ENCODE measurements around the gene TMEM179B.
"Not testable (repeated sequence)": the region's sequence is repeated elsewhere in the genome, so short reads cannot be mapped to it uniquely, and the experiment has no call there.

Gene TMEM179B

DNA sequence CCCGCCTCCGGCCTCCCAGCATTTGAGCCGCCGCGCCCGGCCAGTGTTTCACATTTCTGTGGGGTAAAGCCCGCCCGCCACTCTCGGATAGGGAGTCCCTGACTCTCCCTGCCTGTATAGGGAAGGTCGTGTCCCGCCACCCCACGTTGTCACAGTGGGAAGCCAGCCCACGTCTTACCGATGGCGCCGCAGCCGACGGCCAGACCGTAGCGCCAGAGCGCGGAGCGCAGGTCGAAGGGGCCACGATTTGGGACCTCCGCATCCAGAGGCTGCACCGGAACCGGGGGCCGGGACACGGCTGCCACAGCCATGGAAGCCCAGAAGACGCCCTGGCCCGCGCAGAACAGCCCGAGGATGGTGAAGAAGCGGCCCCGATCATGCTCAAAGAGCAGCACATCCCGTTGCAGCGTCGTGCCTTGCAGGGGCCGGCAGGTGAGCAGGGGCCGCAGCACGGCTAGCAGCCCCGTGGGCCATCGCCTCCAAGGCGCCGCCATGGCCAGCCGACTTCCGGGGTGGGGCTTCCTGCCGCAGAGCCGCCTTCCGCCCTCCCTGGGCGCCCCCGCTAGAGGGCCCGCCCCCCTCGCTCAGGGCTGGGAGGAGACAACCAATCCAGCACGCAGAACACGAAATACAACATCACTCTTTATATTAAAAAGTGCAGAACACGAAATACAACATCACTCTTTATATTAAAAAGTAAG, 4.4 kb downstream of the TMEM179B start, which contains the start of gene TMEM223:
Gene TMEM223 (minus strand): TSS at position 506 of the 701 bp plus-strand sequence. CDS start 12 bp downstream, at position 494.
- peak; percentile 90 for DNase-seq

DNA sequence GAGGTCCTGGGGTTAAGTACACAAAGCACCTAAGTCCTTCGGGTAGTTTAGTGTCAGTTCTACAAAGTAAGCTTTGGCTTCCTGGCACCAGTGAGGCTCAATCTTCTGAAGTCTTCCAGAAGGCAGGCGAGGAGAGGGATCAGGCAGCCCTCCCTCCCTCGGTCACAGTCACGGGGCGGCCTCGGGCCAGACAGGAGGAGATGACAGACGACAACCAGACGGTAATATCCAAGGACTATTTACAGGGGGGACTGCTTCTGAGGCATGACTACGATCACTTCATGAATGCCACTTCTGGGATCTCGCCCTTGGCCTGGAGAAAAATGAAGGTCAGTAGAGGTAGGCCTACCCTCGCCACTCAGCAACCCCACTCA, 5.0 kb downstream of the TMEM179B start:
- DNase-seq = no peak

DNA sequence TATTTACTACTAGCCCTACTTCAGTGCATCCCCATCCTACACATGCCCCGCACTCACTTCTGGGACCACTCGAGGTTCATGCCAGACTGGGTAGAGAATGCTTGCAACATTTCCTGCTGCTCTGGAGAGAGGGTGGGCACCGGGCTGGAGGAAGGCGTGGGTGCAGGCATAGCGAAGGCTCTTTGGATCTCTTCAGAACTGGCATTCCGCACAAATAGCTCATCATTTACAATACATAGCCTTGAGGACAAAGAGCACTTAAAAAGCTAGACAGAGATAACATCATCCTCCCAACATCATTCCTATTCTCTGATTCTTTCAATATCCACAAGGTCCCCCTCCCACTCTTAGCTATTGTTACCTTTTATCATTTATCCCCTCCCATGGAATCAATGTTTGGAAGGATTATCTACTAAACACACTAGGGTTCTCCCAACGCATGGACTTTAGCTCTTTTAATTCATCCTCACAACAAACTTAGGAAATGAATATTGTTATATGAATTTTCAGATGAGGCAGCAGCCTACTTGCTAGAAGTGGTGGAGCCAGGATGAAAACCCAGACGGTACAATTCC, 7.1 kb downstream of the TMEM179B start:
- no peak for DNase-seq

GRCh38 chr11:62796281-62796680, 9.1 kb downstream of the TMEM179B start:
- DNase-seq = no peak

GRCh38 chr11:62799486-62799885, 12.3 kb downstream of the TMEM179B start:
- no peak for DNase-seq

DNA sequence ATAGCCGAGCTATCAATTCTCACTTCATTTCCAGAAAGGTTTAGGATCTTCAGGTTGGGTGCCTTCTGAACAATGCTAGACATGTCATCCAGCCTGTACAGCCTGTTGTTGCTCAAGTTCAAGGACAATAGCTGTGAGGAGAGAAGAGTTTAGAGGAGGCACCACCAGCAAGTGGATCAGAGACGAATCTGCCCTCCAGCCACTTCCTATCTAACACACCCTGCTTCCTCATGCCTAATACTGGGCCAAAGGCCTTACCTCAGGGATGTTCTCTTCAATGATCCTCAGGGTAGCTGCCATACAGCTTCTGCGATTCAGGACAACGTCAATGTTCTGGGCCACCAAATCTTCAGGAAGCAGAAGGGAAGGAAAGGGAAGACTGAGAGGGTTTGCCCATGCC, 13.9 kb downstream of the TMEM179B start:
- DNase-seq = no peak

- DNase-seq = no peak
Observed at GRCh38 chr11:62804310-62805075, 17.3 kb downstream of the TMEM179B start.

- DNase-seq = peak; percentile 91
Observed at GRCh38 chr11:62805076-62805892, 18.1 kb downstream of the TMEM179B start, which contains the start of gene NXF1. Gene NXF1, minus strand, starts transcription at chr11:62805440. Its CDS starts 84 bp downstream, at chr11:62805356.

DNA sequence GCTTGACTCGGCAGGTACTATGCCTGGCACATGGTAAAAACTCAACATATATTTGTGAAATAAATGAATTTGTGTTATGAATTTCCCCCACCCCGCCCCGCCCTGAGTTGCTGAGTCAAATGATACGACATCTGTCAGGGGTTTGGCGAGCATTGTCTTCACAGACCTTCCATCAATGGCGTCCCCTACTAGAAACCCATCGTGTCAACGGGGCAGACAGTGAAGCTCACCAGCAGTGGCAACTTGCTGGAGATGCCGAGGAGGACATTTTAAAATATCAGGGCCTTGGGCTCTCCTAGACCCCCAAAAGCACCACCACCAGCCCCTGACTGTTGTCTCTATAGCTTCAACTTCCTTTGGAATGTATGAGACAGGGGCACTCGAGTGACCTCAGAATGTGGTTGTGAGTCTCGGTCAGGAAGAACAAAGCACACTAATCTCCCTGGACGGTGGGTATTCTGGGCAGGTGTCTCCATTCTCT, 18.8 kb downstream of the TMEM179B start:
- DNase-seq = peak; percentile 43

DNA sequence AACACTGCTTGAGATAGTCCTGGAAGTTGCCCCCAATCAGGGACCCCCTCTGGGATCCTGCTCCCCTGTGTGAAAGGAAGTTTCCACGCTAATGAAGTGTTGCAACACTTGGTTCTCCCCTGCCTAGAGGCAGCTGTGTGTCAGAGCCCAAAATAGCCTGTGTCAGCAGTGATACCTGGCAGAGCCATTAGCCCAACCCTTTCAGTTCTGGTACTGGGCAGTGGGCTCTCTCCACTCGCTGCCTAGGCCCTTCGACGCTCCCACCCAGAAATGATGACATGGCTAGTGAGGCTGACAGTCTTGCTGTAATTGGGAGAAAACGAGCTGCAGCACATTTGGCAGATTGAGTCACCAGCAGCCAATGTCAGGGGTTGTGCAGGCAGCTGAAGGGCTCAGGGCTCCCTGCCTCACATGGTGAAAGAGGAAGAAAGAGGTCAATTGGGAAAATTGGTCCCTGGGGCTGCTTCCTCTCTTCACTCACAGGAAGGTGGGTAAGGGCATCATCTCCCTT, 19.5 kb downstream of the TMEM179B start:
- DNase-seq = no peak

- no peak for DNase-seq
Observed at GRCh38 chr11:62810748-62811147, 23.5 kb downstream of the TMEM179B start.

DNA sequence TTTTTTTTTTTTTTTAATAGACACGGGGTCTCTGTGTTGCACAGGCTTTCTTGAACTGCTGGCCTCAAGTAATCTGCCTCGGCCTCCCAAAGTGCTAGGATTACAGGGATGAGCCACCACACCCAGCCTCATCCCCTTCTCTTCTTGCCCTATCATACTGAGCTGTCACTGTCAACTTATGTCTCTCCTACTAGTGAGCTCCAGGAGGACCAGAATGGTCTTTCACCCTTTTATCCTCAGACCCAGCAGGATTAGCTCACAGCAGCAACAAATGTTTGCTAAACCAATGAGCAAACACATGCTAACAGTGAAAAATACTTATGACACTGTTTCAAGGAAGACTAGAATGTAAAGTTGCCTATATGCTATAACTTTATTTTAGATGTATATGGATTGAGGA, 24.5 kb downstream of the TMEM179B start:
- no peak for DNase-seq

DNA sequence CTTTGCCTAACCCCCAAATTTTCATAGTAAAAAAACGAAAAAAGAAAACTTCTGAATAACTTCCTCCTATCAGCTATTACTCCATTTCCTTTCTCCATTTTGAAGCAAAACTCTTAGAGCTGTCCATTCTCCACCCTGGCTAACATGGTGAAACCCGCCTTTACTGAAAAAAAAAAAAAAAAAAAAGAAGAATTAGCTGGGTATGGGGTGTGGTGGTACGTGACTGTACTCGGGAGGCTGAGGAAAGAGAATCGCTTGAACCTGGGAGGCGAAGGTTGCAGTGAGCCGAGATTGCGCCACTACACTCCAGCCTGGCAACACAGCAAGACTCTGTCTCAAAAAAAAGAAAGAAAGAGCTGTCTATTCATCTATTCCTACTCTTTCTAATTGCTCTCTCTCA, 29.4 kb downstream of the TMEM179B start:
- DNase-seq = no peak

GRCh38 chr11:62817129-62817528, 29.9 kb downstream of the TMEM179B start:
- no peak for DNase-seq

DNA sequence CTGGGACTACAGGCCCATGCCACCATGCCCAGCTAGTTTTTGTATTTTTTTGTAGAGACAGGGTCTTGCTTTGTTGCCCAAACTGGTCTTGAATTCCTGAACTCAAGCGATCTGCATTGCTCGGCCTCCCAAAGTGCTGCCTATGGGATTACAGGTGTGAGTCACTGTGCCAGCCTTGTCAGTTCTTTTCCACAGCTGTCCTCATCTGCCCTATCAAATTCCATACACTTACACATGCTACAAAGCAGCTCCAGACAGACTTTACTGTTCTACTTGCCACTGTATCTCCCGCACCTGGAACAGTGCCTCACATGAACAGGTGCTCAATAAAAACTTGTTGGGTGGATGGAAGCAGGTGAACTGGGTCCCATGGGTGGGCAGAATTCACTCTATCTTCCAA, 36.5 kb downstream of the TMEM179B start:
- no peak for DNase-seq

DNA sequence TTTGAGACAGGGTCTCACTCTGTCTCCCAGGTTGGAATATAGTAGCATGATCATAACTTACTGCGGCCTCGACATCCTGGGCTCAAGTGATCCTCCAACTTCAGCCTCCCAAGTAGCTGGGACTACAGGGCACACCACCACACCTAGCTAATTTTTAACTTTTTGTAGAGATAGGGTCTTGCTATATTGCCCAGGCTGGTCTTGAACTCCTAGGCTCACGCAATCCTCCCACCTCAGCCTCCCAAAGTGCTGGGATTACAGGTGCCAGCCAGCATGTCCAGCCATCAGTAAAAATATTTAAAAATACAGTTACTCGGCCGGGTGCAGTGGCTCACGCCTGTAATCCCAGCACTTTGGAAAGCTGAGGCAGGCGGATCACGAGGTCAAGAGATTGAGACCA, 40.9 kb downstream of the TMEM179B start:
- not testable (repeated sequence) for DNase-seq

- DNase-seq = no peak
Observed at GRCh38 chr11:62830904-62831519, 43.8 kb downstream of the TMEM179B start.

DNA sequence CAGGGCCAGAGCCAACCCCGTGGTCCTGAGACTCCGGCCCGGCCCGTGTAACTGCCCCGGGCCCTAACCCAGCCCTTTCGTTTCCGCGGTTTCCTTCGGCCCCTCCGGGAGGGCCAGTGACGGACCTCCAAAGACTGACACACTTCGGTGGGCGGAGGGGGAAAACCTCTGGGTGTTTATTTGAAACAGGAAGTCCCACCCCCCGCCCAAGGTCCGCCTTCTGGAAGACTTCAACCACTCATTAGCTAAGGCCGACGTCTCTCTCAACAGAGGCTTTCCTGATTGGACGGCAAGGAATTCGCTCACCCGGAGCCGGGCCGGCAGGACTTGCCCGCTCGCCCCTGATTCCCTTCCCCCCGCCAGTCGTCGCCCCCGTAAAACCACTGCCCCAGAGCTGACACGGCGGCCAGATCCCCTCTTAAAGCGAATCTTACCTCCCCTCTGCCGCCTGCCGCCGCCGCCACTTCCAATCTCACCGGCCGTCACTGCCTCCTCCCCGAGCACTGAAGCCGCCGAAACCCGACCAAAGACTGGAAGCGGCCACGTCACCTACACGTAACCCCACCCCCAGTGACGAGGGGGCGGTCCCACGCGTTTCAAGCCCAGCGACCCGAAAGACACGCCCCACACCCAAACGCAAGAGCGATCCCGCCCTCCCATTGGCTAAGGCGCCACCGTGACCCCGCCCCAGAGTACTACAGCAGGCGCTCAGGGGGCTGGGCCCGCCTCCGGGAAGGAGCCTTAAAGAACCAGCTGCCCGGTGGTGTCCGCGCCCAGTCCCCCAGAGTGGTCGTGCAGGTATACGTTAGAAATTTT, 44.5 kb downstream of the TMEM179B start, which contains the start of gene STX5:
Gene STX5 (minus strand): TSS at position 532 of the 816 bp plus-strand sequence. CDS start 808 bp downstream, outside the sequence.
- peak; percentile 98 for DNase-seq

DNA sequence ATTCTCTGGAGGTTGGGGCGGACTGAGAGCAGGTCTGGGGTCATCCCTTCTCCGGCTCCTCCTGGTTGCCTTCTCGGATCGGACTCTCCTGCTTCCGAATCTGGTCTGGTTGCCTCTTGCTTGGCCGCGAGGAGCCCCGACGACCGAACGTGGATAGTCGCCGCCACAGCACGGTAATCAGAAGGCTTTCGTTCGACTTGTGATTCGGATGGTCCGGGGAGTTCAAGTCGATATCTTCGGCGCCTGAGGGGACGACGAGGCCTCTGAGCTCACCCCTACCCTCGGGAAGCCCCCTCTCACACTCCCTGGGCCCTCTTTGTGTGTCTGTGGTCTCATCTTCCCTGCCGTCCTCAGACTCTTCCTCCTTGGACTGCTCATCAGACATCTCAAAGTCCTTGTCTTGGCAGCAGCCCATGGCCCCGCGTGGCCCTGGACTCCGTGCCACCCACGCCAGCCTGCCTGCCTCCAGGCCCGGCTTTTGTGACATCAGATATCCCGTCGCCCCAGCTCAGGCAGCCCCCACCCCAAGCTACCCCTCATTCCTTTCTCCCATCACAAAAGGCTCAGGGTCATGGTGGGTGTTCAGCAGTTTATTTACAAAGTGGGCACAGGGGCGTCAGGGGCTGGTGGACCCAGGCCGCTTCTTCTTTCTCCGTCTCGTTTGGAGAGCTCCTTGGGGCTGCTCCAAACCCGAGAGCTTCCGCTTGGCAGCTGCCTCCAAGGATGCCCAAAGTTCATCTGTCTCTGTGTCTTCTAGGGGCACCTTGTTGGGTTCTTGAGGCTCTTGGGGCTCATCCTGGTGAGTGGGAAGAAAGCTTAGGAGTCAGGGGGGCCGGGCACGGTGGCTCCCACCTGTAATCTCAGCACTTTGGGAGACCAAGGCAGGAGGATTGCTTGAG, 45.4 kb downstream of the TMEM179B start, which contains the start of gene TEX54:
Gene TEX54 (minus strand): TSS at position 506 of the 899 bp plus-strand sequence.
- no peak for DNase-seq

DNA sequence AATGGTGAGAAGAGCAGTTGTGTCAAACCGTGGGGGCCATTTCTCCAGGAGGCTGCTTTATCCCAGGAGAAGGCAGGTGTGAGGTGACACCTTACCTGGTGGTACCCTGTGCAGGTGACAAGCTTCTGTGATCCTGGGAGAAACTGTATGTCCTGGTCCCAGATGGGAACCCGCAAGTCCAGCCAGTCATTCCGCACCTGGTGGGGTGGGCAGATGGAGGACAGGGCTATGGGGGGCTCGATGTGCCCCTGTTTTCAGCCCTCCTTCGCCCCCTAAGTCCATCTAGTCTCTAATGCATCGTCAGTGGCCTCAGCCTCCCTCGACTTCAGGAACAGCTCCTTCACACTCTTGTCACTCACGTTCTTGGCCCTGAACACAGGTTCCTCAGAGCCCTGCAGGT, 48.1 kb downstream of the TMEM179B start:
- no peak for DNase-seq

All from stimulated activated naive CD4-positive, alpha-beta T cell treated with Interleukin-2 at 50 U/mL for 16 hours (primary cell).